Subcutaneous adipose tissue (tissue), 4 donors: ENCODE measurements around the gene EMP3. TPM values are rescaled to one million over a fixed set of nuclear protein-coding genes. Genes with fewer than 3 reads are reported as not detected.

Experiments
- CTCF ChIP-seq: fragments of 450-650 bp; IDR thresholded peaks from one replicate; pipeline ENCODE4 v1.5.1; 2016; ENCODE audit warnings: low read depth, mild to moderate bottlenecking, control low read depth, antibody characterized with exemption, moderate library complexity
- total RNA-seq, 4 donors: library from RNA; depleted of rRNA; stranded (reverse); fragments of >200 nt; gene quantifications; one replicate each; pipeline ENCODE4 v1.1.0, GENCODE V29; 2016

Gene EMP3
- total RNA-seq, 4 donors from 2014 or later = 32.2 to 79.7 (median 57.2) TPM

- TF ChIP-seq CTCF = no peak
Observed at GRCh38 chr19:48363500-48363809, 38.1 kb downstream of the EMP3 start.

GRCh38 chr19:48363810-48364597 lies 38.7 kb downstream of the EMP3 start, which contains the start of the genes SYNGR4 and TMEM143:
SYNGR4 (plus strand) TSS chr19:48364367; CDS start chr19:48365843, 1,476 bp downstream.
TMEM143 (minus strand) TSS chr19:48363940; CDS start chr19:48363920, 20 bp downstream.
- TF ChIP-seq CTCF = no peak

GRCh38 chr19:48364598-48365348 lies 39.4 kb downstream of the EMP3 start:
- no peak for TF ChIP-seq CTCF

GRCh38 chr19:48365602-48366001 lies 40.2 kb downstream of the EMP3 start:
- no peak for TF ChIP-seq CTCF

- no peak for TF ChIP-seq CTCF
Observed at GRCh38 chr19:48367855-48368254, 42.5 kb downstream of the EMP3 start.

GRCh38 chr19:48368936-48369335 lies 43.6 kb downstream of the EMP3 start:
- TF ChIP-seq CTCF = no peak

GRCh38 chr19:48370955-48371354 lies 45.6 kb downstream of the EMP3 start:
- TF ChIP-seq CTCF = no peak
